SH-SY5Y (cell line): ENCODE results near the gene CGNL1.

Source experiments
- GATA2 ChIP-seq: IDR thresholded peaks from 2 replicates; pipeline ENCODE4 v1.6.1; 2011; ENCODE audit warnings: mild to moderate bottlenecking, low read depth, low read length
- GATA3 ChIP-seq: IDR thresholded peaks from 2 replicates; pipeline ENCODE4 v1.6.1; 2011; ENCODE audit warnings: low read depth, mild to moderate bottlenecking, low read length, moderate library complexity

DNA sequence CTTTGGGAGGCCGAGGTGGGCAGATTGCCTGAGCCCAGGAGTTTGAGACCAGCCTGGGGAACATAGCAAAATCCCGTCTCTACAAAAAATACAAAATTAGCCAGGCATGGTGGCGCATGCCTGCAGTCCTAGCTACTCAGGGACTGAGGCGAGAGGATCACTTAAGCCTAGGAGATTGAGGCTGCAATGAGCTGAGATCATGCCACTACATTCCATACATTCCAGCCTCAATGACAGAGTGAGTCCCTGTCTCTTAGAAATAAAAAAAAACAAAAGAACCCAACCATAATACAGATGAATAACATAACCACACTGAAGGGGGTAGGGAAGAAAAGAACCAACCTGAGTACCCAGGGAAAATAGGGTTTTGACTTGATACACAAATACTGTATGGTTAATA is 19.7 kb upstream of the CGNL1 start:
- TF ChIP-seq GATA2 = no peak
- TF ChIP-seq GATA3 = no peak
